SU-DHL-6 (cell line): Measurements from ENCODE around the gene SCRN1.

Experiments
- H2AFZ ChIP-seq: fragments of 200-600 bp; sonication (generic); 2 replicates; pipeline ENCODE4 v1.6.1; 2014; ENCODE audit warnings: low read depth, mild to moderate bottlenecking, moderate library complexity, mixed read lengths, antibody characterized with exemption, low read length; ENCODE audit not compliant: severe bottlenecking
- H3F3A ChIP-seq: fragments of 200-600 bp; shearing (Covaris generic); 2 replicates; pipeline ENCODE4 v1.6.0; 2016; ENCODE audit warnings: antibody characterized with exemption, mild to moderate bottlenecking; ENCODE audit not compliant: insufficient read depth
- H3K27ac ChIP-seq: fragments of 200-600 bp; sonication (generic); 2 replicates; pipeline ENCODE4 v1.5.1; 2016; ENCODE audit warnings: low read depth, mild to moderate bottlenecking, low read length, moderate library complexity, mixed read lengths
- H3K27me3 ChIP-seq: fragments of 200-600 bp; sonication (generic), shearing (Covaris generic); 2 replicates; pipeline ENCODE4 v1.6.0; 2014; ENCODE audit warnings: mild to moderate bottlenecking, low read length
- H3K36me3 ChIP-seq: fragments of 200-600 bp; sonication (generic); 2 replicates; pipeline ENCODE4 v1.6.1; 2014; ENCODE audit warnings: mild to moderate bottlenecking, low read length, mixed read lengths
- H3K4me2 ChIP-seq: fragments of 300-600, 200-600 bp; shearing (Covaris generic), sonication (generic); 2 replicates; pipeline ENCODE4 v1.6.0; 2014; ENCODE audit warnings: low read length, low read depth, mild to moderate bottlenecking; ENCODE audit not compliant: poor library complexity, severe bottlenecking
- H3K4me3 ChIP-seq: fragments of 200-600 bp; sonication (generic); 2 replicates; pipeline ENCODE4 v1.5.1; 2014; ENCODE audit warnings: antibody characterized with exemption, low read length, mild to moderate bottlenecking, mixed read lengths; ENCODE audit not compliant: insufficient read depth, poor library complexity, severe bottlenecking
- H3K79me2 ChIP-seq: fragments of 200-600 bp; sonication (generic); 2 replicates; pipeline ENCODE4 v1.6.1; 2014; ENCODE audit warnings: mild to moderate bottlenecking, low read length, moderate library complexity; ENCODE audit not compliant: insufficient read depth
- H3K9ac ChIP-seq: fragments of 200-600 bp; sonication (generic); 2 replicates; pipeline ENCODE4 v1.7.0; 2014; ENCODE audit warnings: mild to moderate bottlenecking, low read length
- H3K9me2 ChIP-seq: fragments of 200-600 bp; sonication (generic); replicated peaks from 2 replicates; pipeline ENCODE4 v1.6.1; 2014; ENCODE audit warnings: low read length; ENCODE audit not compliant: insufficient read depth
- H3K9me3 ChIP-seq: fragments of 200-600 bp; sonication (generic); 2 replicates; pipeline ENCODE4 v1.6.1; 2014; ENCODE audit warnings: low read length, mixed read lengths; ENCODE audit not compliant: insufficient read depth
- H4K20me1 ChIP-seq: fragments of 200-600 bp; sonication (generic); 2 replicates; pipeline ENCODE4 v1.6.1; 2014; ENCODE audit warnings: low read depth, mild to moderate bottlenecking, antibody characterized with exemption, low read length, moderate library complexity, mixed read lengths
- EZH2phosphoT487 ChIP-seq: fragments of 200-600 bp; sonication (generic), shearing (Covaris generic); conservative IDR thresholded peaks from 2 replicates; pipeline ENCODE4 v1.6.1; 2018; ENCODE audit warnings: mild to moderate bottlenecking, antibody characterized with exemption, low read length, moderate library complexity, mixed read lengths
- TF ChIP-seq, protein P1 (sequence below): fragments of 200-600 bp; sonication (generic); IDR thresholded peaks from one replicate; pipeline ENCODE4 v1.5.1; 2017; ENCODE audit warnings: antibody characterized with exemption, mild to moderate bottlenecking, low read length, moderate library complexity; ENCODE audit not compliant: insufficient read depth, poor library complexity, severe bottlenecking

The SCRN1 gene

DNA sequence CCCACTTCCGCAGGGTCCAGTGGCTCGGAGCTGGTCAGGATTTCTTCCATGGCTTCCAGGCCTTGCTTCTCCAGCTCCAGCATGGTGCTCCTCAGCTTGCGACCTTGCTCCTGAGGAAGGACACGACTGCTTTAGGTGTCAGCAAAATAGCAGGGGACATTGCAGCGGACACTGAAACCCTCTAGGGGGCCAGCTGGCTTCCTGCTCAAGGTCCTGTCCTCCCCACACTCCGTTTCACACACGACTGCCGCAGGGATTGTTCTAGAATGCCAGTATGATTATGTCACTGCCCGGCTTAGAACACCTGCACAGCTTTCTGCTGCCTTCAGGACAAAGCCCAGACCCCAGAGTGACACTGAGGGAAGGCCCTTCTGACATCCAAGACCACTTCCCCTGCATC, 65.6 kb downstream of the SCRN1 start:
- no peaks in the 10 kb centered on the region for H4K20me1 ChIP-seq
- H3F3A ChIP-seq = no peaks in the 10 kb centered on the region
- H3K4me2 ChIP-seq = no peak overlapping the region
- no peak for TF ChIP-seq EZH2phosphoT487
- TF ChIP-seq, protein P1, sequence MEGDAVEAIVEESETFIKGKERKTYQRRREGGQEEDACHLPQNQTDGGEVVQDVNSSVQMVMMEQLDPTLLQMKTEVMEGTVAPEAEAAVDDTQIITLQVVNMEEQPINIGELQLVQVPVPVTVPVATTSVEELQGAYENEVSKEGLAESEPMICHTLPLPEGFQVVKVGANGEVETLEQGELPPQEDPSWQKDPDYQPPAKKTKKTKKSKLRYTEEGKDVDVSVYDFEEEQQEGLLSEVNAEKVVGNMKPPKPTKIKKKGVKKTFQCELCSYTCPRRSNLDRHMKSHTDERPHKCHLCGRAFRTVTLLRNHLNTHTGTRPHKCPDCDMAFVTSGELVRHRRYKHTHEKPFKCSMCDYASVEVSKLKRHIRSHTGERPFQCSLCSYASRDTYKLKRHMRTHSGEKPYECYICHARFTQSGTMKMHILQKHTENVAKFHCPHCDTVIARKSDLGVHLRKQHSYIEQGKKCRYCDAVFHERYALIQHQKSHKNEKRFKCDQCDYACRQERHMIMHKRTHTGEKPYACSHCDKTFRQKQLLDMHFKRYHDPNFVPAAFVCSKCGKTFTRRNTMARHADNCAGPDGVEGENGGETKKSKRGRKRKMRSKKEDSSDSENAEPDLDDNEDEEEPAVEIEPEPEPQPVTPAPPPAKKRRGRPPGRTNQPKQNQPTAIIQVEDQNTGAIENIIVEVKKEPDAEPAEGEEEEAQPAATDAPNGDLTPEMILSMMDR = no peak
- no peak overlapping the region for H3K9ac ChIP-seq
- H3K4me3 ChIP-seq = no peak overlapping the region
- no peak overlapping the region for H2AFZ ChIP-seq
- H3K27ac ChIP-seq = no peak overlapping the region
- H3K36me3 ChIP-seq = no peaks in the 10 kb centered on the region
- H3K9me2 ChIP-seq = no peaks in the 10 kb centered on the region
- H3K27me3 ChIP-seq = no peaks in the 10 kb centered on the region
- no peaks in the 10 kb centered on the region for H3K9me3 ChIP-seq
- H3K79me2 ChIP-seq = no peaks in the 10 kb centered on the region

DNA sequence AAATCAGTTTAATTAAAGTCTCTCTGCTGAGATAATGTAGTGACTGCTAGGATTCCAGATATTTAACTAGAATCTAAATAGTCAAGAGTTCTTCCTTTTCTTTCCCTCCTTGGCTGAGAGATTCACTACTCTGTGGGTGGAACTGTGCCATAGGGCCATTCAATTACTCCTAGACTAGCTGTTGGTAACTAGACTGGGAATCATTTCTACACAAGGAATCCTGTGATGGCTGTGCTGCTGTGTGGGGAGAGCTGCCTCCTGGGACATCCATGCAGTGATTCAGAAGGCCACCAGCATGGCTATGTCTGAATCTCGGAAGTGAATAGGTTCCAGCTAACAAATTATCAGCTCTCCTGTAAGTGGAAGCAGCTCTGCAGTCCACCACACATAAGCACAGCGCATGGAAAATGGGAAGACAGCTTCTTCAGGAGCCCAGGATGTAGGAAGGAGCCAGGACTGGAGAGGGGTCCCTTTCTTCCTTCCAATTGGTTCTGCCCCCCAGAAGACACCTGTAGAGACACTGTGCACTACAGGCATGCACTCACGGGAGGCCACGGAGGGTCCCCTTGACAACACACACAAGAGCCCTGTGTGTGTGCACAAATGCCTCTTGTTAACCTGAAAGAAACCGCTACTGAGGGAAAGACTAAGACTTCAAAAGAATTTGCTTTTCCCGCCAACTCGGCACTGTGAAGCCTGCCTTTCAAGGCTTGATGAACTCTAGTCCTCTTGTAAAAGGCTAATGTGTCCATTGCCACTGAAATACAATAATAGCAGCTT, 66.5 kb downstream of the SCRN1 start:
- TF ChIP-seq, protein P1 = no peak
- TF ChIP-seq EZH2phosphoT487 = no peak
- H3K36me3 ChIP-seq = no peaks in the 10 kb centered on the region
- no peak overlapping the region for H2AFZ ChIP-seq

DNA sequence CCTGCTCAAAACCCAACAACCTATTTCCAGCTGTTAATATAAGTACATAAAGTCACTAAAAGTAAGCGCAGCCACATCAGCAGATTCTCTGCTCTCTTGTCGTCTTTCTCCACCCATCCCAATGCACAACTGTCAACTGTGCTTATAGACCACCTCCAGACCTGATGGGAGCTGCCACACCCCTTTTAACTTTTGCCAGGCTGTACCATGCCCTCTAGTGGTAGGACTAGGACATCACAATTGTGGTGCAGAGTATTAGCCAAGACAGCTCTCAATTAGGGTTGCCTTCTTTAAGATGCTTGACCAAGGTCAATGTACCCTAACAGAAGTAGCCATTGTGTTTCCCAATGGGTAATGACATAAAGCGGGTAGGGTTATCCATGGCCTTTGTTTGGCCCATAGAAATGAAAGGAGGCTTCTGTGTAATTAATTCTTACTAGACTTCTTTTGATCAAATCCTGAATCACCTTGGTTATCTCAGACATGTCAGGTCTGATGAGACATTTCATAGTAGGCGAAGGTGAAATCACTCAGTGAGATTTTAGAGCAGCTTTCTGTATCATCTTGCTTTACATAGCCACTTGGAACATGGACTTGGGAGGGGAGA, 68.1 kb downstream of the SCRN1 start:
- H3K79me2 ChIP-seq = no peaks in the 10 kb centered on the region
- no peak overlapping the region for H3K27ac ChIP-seq
- H3K4me2 ChIP-seq = no peak overlapping the region
- no peaks in the 10 kb centered on the region for H3K27me3 ChIP-seq
- no peak overlapping the region for H3K9ac ChIP-seq
- no peaks in the 10 kb centered on the region for H3K9me2 ChIP-seq
- no peaks in the 10 kb centered on the region for H3K9me3 ChIP-seq
- no peaks in the 10 kb centered on the region for H3K36me3 ChIP-seq
- H3K4me3 ChIP-seq = no peak overlapping the region
- H3F3A ChIP-seq = no peaks in the 10 kb centered on the region
- no peak overlapping the region for H2AFZ ChIP-seq
- H4K20me1 ChIP-seq = no peaks in the 10 kb centered on the region
- TF ChIP-seq, protein P1 = peak; percentile 96
- no peak for TF ChIP-seq EZH2phosphoT487

More for the DNA sequence above, 66.5 kb downstream of the SCRN1 start:
- H3F3A ChIP-seq = no peaks in the 10 kb centered on the region
- no peak overlapping the region for H3K27ac ChIP-seq
- no peak overlapping the region for H3K4me2 ChIP-seq
- H3K9me2 ChIP-seq = no peaks in the 10 kb centered on the region
- no peak overlapping the region for H3K4me3 ChIP-seq
- no peaks in the 10 kb centered on the region for H3K79me2 ChIP-seq
- no peaks in the 10 kb centered on the region for H4K20me1 ChIP-seq
- H3K9me3 ChIP-seq = no peaks in the 10 kb centered on the region
- H3K9ac ChIP-seq = no peak overlapping the region
- H3K27me3 ChIP-seq = no peaks in the 10 kb centered on the region
